ENCODE results near the gene ADAMTS3.
"Not testable (repeated sequence)": the region's sequence is repeated elsewhere in the genome, so short reads cannot be mapped to it uniquely, and the experiment has no call there.

ADAMTS3 gene

DNA sequence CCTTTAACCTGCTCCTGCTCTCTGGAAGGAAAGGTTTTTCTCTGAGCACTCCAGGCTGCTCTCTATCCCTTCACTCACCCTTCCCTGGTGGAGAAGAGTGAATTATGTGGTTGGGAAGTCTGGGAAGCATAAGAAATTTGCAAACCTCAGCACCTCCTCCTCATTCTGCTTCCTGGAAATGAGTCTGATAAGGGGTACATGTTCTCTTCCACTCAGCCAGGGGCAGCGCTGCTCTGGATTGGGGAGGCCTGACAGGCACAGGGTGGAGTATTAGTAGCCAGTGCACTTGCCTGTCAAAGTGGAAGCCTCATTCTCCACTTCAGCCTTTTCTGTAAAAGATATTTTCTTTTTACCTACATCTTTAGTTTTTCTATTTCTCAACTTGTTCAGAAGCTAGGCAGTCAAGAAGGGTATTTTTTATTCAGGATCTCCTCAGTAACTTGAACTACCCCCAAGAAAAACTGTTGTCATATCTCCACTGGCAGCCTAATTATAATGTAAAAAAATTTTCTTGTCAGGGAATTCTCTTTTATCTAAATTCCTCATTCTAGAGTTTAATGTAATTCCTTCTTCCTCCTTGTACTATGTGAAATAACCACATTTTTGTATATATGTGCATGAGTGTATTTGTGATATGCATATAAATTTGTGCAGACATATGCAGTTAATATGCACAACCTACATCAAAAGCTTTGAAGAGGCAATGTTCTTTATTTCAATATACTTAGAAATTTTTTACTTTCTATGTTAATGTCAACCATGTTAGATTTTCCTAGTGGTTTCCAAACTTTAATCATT, 15.3 kb downstream of the ADAMTS3 start:
- TF ChIP-seq, protein P1, sequence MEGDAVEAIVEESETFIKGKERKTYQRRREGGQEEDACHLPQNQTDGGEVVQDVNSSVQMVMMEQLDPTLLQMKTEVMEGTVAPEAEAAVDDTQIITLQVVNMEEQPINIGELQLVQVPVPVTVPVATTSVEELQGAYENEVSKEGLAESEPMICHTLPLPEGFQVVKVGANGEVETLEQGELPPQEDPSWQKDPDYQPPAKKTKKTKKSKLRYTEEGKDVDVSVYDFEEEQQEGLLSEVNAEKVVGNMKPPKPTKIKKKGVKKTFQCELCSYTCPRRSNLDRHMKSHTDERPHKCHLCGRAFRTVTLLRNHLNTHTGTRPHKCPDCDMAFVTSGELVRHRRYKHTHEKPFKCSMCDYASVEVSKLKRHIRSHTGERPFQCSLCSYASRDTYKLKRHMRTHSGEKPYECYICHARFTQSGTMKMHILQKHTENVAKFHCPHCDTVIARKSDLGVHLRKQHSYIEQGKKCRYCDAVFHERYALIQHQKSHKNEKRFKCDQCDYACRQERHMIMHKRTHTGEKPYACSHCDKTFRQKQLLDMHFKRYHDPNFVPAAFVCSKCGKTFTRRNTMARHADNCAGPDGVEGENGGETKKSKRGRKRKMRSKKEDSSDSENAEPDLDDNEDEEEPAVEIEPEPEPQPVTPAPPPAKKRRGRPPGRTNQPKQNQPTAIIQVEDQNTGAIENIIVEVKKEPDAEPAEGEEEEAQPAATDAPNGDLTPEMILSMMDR (IDR thresholded peaks at IDR 0.05; ENCODE audit: low read depth, low read length), result no peak
- H3K4me3 ChIP-seq (replicated peaks in 1 of 2; ENCODE audit: low read depth in 2 of 2, low read length in 2 of 2), result no peak overlapping the region
- DNase-seq (ENCODE audit: low read depth in 2 of 2), result peak in 1 of 2 donors; percentile 19

DNA sequence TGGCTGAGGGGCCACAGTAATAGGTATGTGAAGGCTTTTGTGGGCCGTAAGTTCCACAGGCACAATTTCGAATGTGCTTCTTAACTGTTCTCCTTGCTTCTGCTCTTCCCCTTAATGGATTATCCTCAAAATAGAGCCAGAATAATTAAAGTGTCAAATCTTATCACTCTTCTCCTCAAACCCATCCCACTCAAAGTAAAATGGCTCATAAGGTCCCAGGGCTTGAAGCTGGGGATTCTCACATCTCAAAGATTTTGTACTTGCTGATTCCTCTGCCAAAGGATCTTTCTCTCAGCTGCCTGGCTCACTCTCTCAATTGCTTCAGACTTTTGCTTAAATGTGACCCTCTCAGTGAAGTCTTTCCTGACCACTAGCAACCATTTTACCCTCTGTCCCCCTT, 16.6 kb downstream of the ADAMTS3 start:
- TF ChIP-seq, protein P1 (IDR thresholded peaks at IDR 0.05; ENCODE audit: low read depth, low read length), result no peak
- no peak overlapping the region for H3K4me3 ChIP-seq (replicated peaks in 1 of 2; ENCODE audit: low read depth in 2 of 2, low read length in 2 of 2)
- no peak for DNase-seq (ENCODE audit: low read depth in 2 of 2)

- peak in 1 of 2 donors; percentile 9 for DNase-seq (ENCODE audit: low read depth in 2 of 2)
- TF ChIP-seq, protein P1 (IDR thresholded peaks at IDR 0.05; ENCODE audit: low read depth, low read length), result no peak
Measured at GRCh38 chr4:72546456-72546855, 22.6 kb downstream of the ADAMTS3 start.

GRCh38 chr4:72540694-72541093, 28.3 kb downstream of the ADAMTS3 start:
- not testable (repeated sequence) for DNase-seq (ENCODE audit: low read depth in 2 of 2)

More at GRCh38 chr4:72546456-72546855, 22.6 kb downstream of the ADAMTS3 start:
- no peak overlapping the region for H3K4me3 ChIP-seq (replicated peaks in 1 of 2; ENCODE audit: low read depth in 2 of 2, low read length in 2 of 2)

GRCh38 chr4:72538006-72538405, 31.0 kb downstream of the ADAMTS3 start:
- TF ChIP-seq, protein P1 (IDR thresholded peaks at IDR 0.05; ENCODE audit: low read depth, low read length), result no peak
- DNase-seq (ENCODE audit: low read depth in 2 of 2), result no peak
- H3K4me3 ChIP-seq (replicated peaks in 1 of 2; ENCODE audit: low read depth in 2 of 2, low read length in 2 of 2), result no peak overlapping the region

More at GRCh38 chr4:72540694-72541093, 28.3 kb downstream of the ADAMTS3 start:
- H3K4me3 ChIP-seq (replicated peaks in 1 of 2; ENCODE audit: low read depth in 2 of 2, low read length in 2 of 2), result not testable (repeated sequence)

DNA sequence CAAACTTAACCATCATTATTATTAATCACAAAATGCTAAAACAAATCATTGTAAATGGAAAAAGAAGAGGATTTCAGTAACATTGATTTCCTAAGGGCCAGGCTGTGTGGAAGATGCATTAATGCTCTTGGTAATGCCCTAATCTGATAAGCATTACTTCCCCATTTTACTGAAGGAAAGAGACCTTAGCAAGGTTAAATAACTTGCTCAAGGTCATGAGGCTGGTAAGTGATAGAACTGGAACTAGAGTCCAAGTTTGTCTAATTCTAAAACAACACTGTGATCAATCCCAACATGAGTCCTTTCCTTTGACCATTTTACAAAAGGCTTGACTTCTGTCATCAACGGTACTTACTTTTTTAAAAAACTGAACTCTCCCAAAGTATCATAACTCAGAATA, 32.6 kb downstream of the ADAMTS3 start:
- TF ChIP-seq, protein P1 (IDR thresholded peaks at IDR 0.05; ENCODE audit: low read depth, low read length), result no peak
- DNase-seq (ENCODE audit: low read depth in 2 of 2), result no peak
- no peak overlapping the region for H3K4me3 ChIP-seq (replicated peaks in 1 of 2; ENCODE audit: low read depth in 2 of 2, low read length in 2 of 2)

- DNase-seq (ENCODE audit: low read depth in 2 of 2), result no peak
- TF ChIP-seq, protein P1 (IDR thresholded peaks at IDR 0.05; ENCODE audit: low read depth, low read length), result no peak
- no peak overlapping the region for H3K4me3 ChIP-seq (replicated peaks in 1 of 2; ENCODE audit: low read depth in 2 of 2, low read length in 2 of 2)
Measured at GRCh38 chr4:72531768-72532290, 37.2 kb downstream of the ADAMTS3 start.
